HL-60 (cell line): ENCODE measurements around the gene ATL2.

Experiments
- POLR2AphosphoS5 ChIP-seq: IDR thresholded peaks from 2 replicates; pipeline ENCODE4 v1.6.1; 2012; ENCODE audit warnings: low read depth
- TF ChIP-seq, protein P1 (sequence below): IDR thresholded peaks from one replicate; pipeline ENCODE4 v1.5.1; 2011; ENCODE audit warnings: low read length, control low read depth, inconsistent platforms; ENCODE audit not compliant: insufficient read depth

DNA sequence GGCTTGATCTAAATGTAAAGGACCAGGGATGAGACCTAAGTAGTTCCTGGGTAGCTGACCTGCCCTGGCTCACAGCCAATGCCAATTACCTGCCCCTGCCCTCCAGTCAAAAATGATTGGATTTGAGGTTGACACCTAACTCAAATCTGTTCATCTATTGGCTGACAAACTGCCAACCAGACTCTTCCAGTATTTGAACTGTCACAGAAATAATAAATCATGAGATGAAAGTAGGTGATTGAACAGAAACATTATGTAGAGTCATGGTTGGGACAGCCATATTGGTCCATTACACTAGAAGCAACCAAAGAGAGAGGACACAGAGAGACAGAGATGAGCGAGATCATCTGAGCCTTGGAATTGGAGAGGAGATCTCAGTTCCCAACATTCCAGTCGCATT is 109.1 kb downstream of the ATL2 start:
- no peak for TF ChIP-seq POLR2AphosphoS5
- TF ChIP-seq, protein P1, sequence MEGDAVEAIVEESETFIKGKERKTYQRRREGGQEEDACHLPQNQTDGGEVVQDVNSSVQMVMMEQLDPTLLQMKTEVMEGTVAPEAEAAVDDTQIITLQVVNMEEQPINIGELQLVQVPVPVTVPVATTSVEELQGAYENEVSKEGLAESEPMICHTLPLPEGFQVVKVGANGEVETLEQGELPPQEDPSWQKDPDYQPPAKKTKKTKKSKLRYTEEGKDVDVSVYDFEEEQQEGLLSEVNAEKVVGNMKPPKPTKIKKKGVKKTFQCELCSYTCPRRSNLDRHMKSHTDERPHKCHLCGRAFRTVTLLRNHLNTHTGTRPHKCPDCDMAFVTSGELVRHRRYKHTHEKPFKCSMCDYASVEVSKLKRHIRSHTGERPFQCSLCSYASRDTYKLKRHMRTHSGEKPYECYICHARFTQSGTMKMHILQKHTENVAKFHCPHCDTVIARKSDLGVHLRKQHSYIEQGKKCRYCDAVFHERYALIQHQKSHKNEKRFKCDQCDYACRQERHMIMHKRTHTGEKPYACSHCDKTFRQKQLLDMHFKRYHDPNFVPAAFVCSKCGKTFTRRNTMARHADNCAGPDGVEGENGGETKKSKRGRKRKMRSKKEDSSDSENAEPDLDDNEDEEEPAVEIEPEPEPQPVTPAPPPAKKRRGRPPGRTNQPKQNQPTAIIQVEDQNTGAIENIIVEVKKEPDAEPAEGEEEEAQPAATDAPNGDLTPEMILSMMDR: no peak
